Hypothalamus (tissue), 51 donors: Measurements from ENCODE around the gene RNF39.
"Not testable (repeated sequence)": the region's sequence is repeated elsewhere in the genome, so short reads cannot be mapped to it uniquely, and the experiment has no call there.

Experiments
- DNase-seq, 51 donors: peaks; one replicate each; lab custom pipeline; 2025; lab: John Stamatoyannopoulos, UW

Gene RNF39, protein sequence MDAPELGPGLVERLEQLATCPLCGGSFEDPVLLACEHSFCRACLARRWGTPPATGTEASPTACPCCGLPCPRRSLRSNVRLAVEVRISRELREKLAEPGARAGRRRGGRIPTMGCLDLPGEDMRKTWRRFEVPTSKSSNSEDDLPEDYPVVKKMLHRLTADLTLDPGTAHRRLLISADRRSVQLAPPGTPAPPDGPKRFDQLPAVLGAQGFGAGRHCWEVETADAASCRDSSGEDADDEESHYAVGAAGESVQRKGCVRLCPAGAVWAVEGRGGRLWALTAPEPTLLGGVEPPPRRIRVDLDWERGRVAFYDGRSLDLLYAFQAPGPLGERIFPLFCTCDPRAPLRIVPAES

DNA sequence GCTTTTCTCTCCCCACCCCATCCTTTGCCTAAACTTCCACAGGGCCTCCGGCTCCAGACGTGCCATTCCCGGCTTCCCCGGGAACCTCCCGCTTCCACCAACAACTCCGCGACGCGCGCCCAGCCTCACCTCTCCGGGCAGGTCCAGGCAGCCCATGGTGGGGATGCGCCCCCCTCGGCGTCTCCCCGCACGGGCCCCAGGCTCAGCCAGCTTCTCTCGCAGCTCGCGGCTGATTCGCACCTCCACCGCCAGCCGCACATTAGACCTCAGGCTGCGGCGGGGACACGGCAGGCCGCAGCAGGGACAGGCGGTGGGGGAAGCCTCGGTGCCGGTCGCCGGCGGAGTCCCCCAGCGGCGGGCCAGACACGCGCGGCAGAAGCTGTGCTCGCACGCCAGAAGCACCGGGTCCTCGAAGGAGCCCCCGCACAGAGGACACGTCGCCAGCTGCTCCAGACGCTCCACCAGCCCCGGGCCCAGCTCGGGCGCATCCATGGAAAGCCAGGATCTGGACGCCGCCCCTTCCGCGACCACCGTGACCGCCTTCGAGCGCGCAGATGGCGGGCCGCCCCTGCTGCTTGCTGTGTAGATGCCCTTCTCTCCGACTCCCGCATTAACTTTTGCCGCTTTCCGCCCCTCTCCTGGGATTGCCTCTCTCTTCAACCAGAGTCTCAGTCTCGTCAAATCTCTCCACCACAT, at the start of gene RNF39:
RNF39 (minus strand) TSS at position 676 of the 696 bp plus-strand sequence; CDS start at position 492, 184 bp downstream.
- DNase-seq, result no peak

DNA sequence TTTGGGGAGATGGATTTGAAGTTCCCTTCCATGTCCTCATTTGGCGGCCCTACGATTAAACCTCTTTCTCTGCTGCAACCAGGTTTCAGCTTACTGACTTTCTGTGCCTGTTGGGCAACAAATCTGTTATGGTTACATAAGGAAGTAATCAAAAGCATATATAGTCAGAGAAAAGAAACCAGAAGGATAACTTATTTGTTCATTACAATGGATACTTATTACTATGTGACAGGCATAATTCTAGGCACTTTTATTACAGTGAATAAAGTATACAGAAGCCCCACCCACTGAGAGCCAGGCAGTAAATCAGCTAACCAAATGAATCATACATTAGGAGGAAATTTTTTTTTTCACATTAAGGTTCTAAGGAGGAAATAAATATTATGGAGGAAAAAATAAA, 46.9 kb upstream of the RNF39 start:
- no peak for DNase-seq

DNA sequence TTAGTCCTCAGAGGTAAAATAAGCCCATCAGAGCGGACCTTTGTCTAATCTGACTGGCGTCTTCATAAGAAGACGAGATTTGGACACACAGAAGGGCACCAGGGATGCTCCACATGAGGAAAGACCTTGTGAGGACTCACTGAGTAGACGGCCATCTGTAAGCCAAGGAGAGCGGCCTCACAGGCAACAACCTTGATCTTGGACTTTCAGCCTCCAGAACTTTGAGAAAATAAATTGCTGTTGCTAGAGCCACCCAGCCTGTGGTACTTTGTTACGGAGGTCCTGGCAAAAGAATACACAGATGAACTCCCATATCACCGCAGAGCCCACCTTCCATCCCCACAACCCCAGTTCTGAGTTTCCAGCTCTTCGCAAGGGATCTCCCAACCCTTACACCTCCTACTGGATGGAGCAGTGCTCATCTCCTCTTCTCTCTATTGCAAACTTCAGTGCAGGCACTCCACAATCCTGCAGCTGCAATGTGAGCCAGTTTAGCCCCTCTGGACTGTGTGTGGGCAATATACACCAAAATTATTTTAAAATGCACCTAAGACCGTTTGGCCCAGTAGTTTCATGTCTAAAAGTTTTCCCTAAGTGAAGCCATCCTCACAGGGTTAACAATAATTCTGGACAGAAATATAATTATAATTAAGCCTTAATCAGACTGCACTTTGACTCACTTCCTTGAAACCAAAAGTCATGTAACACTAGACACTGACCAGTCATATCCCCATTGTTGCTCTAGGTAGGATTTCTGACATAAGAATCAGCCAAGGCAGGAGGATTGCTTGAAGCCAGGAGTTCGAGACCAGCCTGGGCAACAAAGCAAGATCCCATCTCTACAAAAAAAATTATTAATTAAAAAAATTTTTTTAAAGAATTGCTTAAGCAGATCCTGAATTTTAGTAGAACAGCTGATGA, 46.1 kb upstream of the RNF39 start:
- no peak for DNase-seq

GRCh38 chr6:30118691-30119090, 43.1 kb upstream of the RNF39 start:
- DNase-seq, result not testable (repeated sequence)

GRCh38 chr6:30116724-30117123, 41.2 kb upstream of the RNF39 start:
- DNase-seq, result no peak

GRCh38 chr6:30113841-30114240, 38.3 kb upstream of the RNF39 start:
- no peak for DNase-seq

DNA sequence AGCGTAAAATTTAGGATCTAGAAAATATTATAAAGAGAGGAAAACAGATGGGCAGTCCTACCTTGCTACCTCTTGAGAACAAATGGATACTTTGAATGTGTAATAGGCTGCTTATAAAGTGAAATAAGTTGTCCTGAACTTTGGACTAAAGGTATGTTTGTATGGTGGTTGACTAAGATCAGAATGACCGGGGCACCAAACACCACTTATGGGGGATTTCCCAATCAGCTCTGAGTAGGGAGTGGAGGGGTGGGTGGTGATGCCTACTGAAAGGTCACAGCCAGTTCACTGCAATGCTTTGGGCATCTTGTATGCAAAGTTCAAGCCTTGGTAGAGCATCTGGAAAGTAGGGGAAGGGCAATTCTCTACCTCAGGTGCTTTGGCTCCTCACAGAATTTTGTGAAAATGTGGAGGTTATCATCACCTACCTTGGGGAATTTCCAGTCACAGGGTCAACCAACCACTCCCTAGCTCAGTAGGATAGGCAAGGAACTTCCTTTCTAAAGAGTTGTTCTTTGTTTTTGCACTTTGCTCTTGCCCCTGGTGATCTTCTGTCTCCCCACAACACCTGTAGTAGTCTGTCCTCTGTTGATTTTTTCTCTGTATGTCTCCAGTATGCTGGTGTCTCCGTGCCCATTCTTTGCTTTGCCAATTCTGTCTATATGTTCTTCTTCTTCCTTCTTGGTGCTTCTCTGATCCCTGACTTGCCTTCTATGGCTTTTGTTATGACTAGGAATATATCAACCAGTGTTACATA, 37.6 kb upstream of the RNF39 start, which contains the start of gene TRIM31:
TRIM31 (minus strand) TSS at position 88 of the 757 bp plus-strand sequence. CDS start 285 bp downstream, outside the sequence.
- no peak for DNase-seq

GRCh38 chr6:30112402-30112994, 36.9 kb upstream of the RNF39 start:
- DNase-seq, result no peak

DNA sequence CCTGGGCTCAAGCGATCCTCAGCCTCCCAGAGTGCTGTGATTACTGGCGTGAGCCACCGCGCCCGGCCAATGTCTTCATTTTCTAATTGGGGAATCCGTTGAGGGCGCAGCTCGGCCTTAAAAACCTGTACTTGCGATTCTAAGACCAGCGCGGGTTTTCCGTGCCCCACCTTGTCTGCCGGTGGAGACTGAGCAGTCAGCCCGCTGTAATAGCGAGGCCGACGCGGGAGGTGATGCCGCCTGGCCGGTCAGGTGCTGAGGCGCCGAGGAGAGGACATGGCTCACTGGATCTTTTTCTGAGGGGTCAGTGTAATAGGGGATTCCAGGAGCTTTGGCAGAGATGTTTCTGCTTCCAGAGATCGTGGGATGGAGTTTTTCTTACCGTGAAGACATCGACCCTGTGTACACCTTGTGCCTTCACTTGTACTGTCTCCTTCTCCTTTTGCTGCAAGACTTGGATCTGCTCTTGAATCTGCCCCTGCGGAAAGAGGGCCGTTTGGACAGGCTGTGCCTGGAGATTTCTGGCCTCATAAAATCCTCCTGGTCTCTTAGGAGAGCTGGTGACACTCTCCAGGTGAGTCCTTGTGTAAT, 35.8 kb upstream of the RNF39 start:
- no peak for DNase-seq

DNA sequence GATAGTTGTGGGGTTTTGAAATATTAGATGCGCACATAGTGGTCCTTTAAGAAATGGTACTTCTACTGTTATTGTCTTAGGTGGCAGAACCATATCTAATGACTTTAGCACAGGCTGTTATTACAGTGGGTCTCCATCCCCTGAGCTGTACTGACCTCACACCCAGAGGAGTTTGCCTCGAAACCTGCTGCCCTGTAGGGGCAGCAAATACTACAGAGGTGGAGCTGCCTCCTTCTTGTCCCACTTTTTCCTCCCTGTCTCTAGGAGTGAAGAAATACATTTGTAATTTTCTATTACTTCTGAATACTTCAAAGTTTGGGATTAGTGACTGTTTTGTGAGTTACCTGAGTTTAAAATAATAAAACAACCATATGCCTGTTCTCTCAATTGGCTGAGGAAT, 29.1 kb upstream of the RNF39 start:
- no peak for DNase-seq

- DNase-seq, result no peak
Measured at GRCh38 chr6:30103872-30104179, 28.3 kb upstream of the RNF39 start.

- DNase-seq, result peak in 49 of 51 donors; percentile 8 to 87 (median 51)
Measured at GRCh38 chr6:30102970-30103871, 27.7 kb upstream of the RNF39 start.

DNA sequence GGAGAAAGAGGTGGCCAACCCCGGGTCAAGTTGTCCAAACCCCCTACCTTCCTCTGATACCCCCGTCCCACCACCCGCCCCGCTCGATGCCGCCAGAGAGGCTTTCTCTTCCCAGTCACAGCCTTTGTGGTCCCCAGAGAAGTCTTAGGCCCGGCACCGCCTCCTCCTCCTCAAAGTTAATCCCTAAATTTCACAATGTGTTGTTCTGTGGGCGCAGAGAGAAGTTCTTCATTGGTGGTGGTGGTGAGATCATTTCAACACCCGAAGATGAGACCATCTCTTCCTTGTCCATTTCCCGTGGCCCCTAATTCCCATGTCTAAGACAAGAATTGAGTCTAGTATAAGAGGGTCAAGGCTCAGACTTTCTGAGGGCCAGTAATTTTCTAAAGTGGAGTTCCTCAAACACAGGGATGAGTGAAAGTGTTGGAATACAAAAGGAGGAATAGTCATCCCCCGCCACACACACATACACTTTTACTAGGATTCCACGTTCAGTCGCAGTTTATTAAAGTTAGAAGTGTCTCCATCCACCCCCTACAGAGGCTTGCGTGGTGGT, 26.9 kb upstream of the RNF39 start:
- DNase-seq, result peak in 1 of 51 donors; percentile 42

- peak in 49 of 51 donors; percentile 4 to 90 (median 68) for DNase-seq
Measured at GRCh38 chr6:30101444-30102413, 26.2 kb upstream of the RNF39 start.

GRCh38 chr6:30100585-30101443, 25.2 kb upstream of the RNF39 start:
- no peak for DNase-seq

GRCh38 chr6:30100154-30100553, 24.6 kb upstream of the RNF39 start:
- no peak for DNase-seq
